Measurements from ENCODE around the gene VPS37C.

DNA sequence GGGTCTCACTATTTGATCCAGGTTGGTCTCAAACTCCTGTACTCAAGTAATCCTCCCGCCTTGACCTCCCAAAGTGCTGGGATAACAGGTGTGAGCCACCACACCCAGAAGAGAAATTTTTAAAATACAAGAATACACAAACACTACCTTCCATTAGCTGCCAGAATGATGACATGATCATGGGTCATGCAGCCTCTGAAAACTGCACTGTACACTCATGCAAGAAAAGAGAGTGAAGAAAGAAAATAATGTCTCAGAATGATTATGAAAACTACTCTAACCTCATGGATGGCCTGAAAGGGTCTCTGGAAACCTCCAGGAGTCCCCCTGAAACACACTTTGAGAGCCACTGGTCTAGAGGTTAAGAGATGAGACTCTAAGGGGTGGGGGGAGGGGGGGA lies 18.8 kb downstream of the VPS37C start:
- TF ChIP-seq CTCF (IDR thresholded peaks at IDR 0.05), result no peak
- TF ChIP-seq POLR2A (IDR thresholded peaks at IDR 0.05), result no peak
- TF ChIP-seq POLR2AphosphoS5 (IDR thresholded peaks at IDR 0.05), result no peak

All from breast epithelium (tissue), 3 donors.